ENCODE results near the gene SLC6A20. TPM values are rescaled to one million over a fixed set of nuclear protein-coding genes. Genes with fewer than 3 reads are reported as not detected.

The SLC6A20 gene
- total RNA-seq, 1 donor from 2014 or later = 2.9 TPM

DNA sequence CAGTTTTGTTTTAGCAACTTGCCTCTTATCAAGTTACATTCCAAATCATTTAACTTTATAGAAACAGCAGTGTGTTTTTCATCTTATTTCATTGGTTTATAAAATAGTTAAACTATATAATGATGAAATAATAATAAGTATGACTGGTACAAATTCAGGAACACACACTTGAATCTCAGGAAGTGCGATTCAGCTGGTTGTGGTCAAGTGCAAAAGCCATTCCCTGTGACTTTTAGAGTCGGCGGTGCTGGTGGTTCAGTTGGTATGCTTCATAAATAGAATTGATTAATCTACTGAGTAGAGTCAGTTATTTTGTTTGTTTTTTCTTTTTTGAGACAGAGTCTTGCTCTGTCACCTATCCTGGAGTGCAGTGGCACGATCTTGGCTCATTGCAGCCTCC is 84.4 kb downstream of the SLC6A20 start:
- Histone ChIP-seq H3K4me1 (no peaks in the 10 kb centered on the region), H3K36me3 (peaks cover 0 to 21% of the 10 kb centered on the region in 2 donors), H3K27me3 (no peaks in the 10 kb centered on the region), H3K4me3 (no peak overlapping the region), H3K27ac (no peak overlapping the region), H3K9me3 (no peaks in the 10 kb centered on the region)
- TF ChIP-seq, protein P1, sequence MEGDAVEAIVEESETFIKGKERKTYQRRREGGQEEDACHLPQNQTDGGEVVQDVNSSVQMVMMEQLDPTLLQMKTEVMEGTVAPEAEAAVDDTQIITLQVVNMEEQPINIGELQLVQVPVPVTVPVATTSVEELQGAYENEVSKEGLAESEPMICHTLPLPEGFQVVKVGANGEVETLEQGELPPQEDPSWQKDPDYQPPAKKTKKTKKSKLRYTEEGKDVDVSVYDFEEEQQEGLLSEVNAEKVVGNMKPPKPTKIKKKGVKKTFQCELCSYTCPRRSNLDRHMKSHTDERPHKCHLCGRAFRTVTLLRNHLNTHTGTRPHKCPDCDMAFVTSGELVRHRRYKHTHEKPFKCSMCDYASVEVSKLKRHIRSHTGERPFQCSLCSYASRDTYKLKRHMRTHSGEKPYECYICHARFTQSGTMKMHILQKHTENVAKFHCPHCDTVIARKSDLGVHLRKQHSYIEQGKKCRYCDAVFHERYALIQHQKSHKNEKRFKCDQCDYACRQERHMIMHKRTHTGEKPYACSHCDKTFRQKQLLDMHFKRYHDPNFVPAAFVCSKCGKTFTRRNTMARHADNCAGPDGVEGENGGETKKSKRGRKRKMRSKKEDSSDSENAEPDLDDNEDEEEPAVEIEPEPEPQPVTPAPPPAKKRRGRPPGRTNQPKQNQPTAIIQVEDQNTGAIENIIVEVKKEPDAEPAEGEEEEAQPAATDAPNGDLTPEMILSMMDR (IDR thresholded peaks at IDR 0.05) = no peak
- no peak for TF ChIP-seq POLR2AphosphoS5 (IDR thresholded peaks at IDR 0.05; ENCODE audit: insufficient read depth in 1 of 2, low read depth in 1 of 2)
- no peak for TF ChIP-seq POLR2A (IDR thresholded peaks at IDR 0.05)
- DNase-seq (ENCODE audit: extremely low spot score in 2 of 2) = no peak
- intact Hi-C loops (cut with DNase I) = no loop called here

DNA sequence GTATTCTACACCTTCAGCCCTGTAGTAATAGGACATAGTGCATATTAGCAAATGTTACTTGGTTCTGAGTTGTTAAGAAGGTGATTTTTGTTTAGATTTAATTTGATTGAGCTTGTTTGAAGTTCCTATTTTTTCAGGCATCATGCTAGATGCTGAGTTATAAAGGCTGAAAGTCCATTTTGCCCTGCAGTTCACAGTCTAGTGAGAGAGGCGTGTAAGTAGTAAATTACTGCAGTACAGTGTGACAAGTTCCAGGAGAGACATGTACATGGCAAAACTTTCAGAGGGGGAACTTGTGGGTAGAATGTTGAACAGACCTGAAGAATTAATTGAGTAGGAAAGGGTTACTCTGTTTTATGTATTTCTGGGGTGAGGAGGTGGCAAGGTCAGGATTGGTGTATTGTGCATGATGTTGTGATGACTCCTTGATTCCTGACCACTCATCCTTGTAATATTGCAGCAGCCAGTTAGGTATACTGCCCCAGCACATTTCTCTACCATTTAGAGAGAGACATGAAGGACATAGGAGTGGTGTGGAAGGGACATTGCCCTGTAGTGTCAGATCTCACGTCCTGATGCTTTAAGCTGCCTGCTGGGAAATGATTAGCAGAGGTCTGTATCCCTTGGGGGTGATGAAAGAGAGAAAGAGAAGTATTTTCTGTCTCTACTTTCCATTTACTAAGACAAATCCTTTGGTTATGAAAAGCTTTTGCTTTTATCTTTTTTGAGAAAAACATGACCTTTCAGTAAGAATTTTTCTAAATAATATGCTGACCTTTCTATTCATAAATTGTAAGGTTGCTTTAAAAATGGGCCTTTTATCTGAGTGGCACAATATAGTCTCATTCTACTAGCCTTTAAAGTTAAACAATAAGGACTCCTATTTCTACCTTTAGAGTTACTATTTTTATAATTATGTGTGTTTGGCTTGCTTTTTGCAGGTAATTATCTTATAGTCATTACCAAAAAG is 90.2 kb downstream of the SLC6A20 start:
- no peak for DNase-seq (ENCODE audit: extremely low spot score in 2 of 2)
- Histone ChIP-seq H3K9me3 (no peaks in the 10 kb centered on the region), H3K4me1 (peaks cover 6% of the 10 kb centered on the region), H3K4me3 (no peak overlapping the region), H3K27me3 (no peaks in the 10 kb centered on the region), H3K27ac (no peak overlapping the region), H3K36me3 (peaks cover 0 to 31% of the 10 kb centered on the region in 2 donors)
- no peak for TF ChIP-seq POLR2AphosphoS5 (IDR thresholded peaks at IDR 0.05; ENCODE audit: insufficient read depth in 1 of 2, low read depth in 1 of 2)
- TF ChIP-seq, protein P1 (IDR thresholded peaks at IDR 0.05) = no peak
- no peak for TF ChIP-seq POLR2A (IDR thresholded peaks at IDR 0.05)
- intact Hi-C loops (cut with DNase I) = no loop called here

Small RNAs within 50 kb of the gene (small RNA-seq; reads per million reads assigned to genes)
- not detected for gene RN7SL145P

Other genes with a start within 250 kb of the SLC6A20 start
- gene LIMD1, start 201.8 kb downstream of the SLC6A20 start, total RNA-seq = 16.2 TPM
- gene SACM1L, start 107.1 kb downstream of the SLC6A20 start, total RNA-seq = 32.7 TPM
- gene LZTFL1, start 45.6 kb upstream of the SLC6A20 start, total RNA-seq = 9.1 TPM
- not detected for gene CCR9, start 90.0 kb upstream of the SLC6A20 start, total RNA-seq
- 9.6 TPM for gene CXCR6, start 146.9 kb upstream of the SLC6A20 start, total RNA-seq
- gene FYCO1, start 199.3 kb upstream of the SLC6A20 start, total RNA-seq = 45.7 TPM
- gene XCR1, start 230.9 kb upstream of the SLC6A20 start, total RNA-seq = not detected